HS-5 (cell line): ENCODE measurements around the gene TRIM27.
"Not testable (repeated sequence)": the region's sequence is repeated elsewhere in the genome, so short reads cannot be mapped to it uniquely, and the experiment has no call there.

Experiments
- DNase-seq: peaks from one replicate; pipeline ENCODE4 v3.0.0-alpha.2; 2012; ENCODE audit warnings: low read depth

Gene TRIM27

DNA sequence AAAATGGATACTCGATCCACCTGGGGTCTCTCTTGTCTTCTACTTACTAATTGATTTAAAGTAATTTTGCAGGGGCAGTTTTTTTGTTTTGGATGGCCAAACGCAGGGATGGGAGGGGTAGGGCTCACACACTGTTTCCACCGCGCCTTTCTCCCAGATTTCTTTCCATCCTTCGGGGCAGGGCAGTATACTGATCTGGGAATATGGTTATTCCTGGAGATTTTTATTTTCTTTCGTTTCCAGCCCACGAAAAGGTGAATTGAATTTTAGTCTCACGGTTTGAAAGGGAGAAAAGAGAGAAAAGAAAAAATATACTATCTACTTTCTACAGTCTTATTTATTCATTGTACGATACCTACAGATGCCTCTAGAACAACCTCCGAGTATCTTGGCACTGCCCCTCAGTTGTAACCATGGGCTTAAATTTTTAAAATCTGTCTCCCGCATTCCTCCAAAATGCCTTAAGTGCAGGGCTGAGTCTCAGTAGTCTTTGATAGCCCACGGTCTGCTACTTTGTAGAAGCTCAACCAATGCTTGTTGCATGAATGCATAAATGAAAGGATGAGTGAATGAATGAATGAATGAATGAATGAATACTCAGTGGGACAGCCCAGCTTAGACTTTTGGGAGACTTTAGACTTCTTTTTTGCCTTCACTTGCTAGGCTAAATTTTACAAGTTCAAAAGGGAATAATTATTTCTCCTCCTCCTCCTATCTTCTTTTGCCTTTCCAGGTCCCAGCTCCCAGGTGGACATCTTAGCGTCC lies 18.1 kb upstream of the TRIM27 start:
- DNase-seq = no peak

DNA sequence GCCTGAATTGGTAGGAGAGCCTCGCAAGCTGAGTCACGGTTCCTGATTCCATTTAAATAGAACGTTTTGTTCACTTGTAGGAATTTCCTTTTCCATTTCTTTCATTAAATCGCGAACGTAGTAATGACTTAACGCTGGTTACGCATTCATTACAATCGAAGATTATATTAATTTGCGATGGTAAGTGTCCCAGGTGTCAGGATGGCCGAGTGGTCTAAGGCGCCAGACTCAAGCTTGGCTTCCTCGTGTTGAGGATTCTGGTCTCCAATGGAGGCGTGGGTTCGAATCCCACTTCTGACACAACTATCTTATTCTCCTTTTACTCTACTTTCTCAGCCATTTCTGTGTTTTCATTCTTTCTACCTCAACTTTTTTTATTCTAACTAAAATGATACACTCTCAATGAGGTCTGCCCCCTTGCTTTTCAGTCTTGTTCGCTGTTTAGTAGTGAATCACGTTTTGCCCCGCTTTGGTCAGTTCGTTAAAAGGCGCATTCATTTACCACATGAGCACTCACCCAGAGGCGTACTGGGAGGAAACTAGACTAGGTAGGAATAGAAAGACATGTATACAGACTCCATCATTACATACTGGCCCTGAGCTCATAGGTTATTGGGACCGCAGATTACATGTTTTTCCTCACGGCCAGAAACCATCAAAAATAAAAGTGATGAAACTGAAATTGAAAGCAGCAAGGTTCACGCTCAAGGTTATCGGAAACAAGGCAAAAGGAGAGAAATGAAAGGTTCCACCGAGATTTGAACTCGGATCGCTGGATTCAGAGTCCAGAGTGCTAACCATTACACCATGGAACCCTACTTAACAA lies 17.3 kb upstream of the TRIM27 start:
- DNase-seq = peak; percentile 91

- DNase-seq = no peak
Observed at GRCh38 chr6:28940294-28940857, 16.6 kb upstream of the TRIM27 start.

DNA sequence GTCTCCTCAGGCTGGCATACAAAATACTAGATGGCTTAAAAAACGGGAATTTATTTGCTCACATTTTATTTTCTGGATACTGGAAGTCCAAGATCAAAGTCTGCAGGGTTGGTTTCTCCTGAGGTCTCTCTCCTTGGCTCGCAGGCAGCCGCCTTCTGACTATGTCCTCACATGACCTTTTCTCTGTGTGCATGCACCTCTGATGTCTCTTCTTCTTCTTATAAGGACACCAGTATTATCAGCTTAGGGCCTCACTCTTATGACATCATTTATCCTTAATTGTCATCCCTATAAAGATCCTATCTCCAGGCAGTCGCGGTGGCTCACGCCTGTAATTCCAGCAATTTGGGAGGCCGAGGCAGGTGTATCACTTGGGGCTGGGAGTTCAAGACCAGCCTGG lies 9.3 kb upstream of the TRIM27 start:
- DNase-seq = no peak

- DNase-seq = no peak
Observed at GRCh38 chr6:28929887-28930620, 6.3 kb upstream of the TRIM27 start.

GRCh38 chr6:28929339-28929738 lies 5.6 kb upstream of the TRIM27 start:
- not testable (repeated sequence) for DNase-seq

- DNase-seq = no peak
Observed at GRCh38 chr6:28927846-28928245, 4.1 kb upstream of the TRIM27 start.

GRCh38 chr6:28922821-28923317 lies 916 bp downstream of the TRIM27 start:
- no peak for DNase-seq

- no peak for DNase-seq
Observed at GRCh38 chr6:28922004-28922820, 1.6 kb downstream of the TRIM27 start.

DNA sequence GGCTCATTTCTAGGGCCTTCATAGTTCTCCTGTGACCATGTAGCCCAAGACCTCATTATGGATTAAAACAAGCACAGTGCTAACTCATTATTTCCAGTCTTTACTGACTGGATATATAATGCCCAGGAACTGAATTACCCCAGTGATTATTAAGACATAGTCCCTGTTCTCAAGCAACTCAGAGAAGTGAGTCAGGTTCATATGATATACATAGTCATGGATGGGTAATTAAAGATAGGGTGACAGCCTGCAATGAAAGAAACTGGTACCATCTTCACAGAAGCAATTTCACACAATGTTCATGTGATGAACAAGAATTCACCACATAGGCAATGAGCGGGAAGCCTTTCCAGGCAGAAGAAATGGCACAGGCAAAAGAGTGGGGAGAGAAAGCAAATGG lies 3.5 kb downstream of the TRIM27 start:
- DNase-seq = no peak

DNA sequence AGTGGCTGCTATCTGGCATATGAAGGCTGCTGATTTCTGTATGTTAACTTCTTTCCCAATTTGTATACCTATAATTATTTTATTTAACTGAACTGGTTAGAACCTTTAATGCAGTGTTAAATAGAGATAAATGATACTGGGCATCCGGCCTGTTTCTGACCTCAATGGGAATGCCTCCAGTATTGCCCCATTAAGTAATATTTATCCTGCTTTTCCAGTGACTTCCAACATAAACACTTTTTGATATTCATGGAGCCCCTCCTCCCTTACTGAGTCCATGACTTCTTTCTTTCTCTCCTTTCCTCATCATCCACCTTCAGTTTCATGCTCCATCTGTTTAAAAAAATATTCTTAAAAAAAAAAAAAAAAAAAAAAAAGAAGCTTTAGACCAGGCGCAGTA lies 8.8 kb downstream of the TRIM27 start:
- no peak for DNase-seq

DNA sequence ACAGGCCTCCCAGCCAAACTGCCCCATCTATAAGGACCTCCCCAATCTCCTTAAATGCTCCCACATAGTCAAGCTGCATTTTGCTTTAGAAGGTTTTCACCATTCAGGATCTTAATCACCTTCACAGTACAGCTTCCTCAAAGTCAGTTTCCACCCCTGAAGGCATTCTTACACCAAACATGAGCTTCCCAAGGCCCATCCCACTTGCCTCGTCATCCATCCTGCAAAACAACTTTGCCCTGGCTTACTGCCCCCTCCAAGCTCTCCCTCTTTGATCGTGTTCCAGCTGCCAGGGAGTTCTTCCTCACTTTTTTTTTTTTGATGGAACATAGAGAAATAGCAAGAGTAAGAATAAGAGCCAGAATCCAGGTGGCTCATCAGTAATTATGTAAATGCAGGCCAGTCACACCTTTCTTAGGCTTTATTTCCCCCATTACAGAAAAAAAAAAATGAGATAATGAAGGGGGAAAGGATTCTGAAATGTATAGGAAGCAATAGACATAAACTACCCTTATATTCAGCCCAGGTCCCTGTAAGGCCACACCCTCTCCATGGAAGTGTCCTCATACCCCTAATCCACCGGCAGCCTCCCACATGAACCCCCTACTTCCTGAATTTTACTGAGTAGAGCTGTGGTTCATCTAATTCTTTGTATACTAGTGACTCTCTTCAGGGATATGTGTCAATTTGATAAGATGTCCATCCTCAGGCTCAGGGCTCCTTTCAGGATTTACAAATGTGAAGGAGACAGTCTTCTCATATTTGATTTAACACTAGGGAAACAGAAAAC lies 12.7 kb downstream of the TRIM27 start:
- no peak for DNase-seq

DNA sequence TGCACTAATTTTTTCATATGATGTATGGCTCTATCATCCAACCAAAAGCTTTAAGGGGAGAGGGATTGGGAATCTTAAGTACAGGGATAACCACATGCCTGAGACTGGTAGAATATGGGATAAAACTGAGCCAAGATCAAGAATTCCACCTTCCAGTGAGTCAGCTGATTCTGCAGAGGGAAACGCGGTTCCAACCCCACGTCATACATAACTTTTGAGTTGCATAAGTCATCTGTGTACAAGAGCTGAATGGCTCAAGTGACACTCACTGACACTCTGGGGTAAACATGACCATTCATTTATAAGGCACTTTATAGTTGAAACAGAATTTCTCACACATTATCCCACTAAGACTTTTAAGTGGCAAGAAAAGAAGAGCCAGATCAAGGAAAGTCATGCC lies 16.4 kb downstream of the TRIM27 start:
- no peak for DNase-seq

DNA sequence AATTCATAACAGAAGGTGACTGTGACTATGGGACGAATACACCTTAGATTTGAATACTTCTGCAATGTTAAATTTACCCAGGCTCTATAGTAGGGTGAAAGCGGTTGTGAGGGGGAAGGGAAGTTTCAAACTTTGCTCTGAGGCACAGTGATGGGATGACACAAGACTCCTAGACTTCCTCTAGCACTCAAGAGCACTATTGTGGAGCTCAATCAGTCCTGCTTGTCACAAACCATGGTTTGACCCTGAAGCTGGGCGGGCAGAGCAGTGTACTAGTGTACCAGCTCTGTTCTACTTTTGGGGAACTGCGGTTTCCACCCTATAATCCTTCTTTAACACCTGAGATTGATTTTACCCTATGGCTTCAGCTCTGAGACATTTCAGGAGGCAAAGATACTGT lies 17.1 kb downstream of the TRIM27 start:
- no peak for DNase-seq

DNA sequence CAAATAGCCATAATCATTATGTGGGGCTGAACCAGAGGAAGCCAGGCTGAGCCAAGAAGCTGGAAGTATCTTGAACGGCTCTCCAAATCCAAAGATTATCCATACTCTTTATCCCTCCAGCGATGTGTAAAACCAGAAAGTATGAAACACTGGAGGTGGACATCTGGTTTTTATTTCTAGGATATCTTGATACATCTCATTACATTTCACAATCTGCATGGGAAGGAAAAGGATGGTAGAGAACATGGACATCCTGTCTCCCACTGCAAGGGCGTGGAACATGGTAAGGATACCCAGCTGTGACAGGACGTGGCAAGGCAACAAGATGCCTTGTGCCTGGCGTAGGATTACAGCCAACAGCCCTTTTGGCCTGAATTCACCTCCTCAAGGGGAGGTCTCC lies 20.1 kb downstream of the TRIM27 start:
- DNase-seq = no peak

DNA sequence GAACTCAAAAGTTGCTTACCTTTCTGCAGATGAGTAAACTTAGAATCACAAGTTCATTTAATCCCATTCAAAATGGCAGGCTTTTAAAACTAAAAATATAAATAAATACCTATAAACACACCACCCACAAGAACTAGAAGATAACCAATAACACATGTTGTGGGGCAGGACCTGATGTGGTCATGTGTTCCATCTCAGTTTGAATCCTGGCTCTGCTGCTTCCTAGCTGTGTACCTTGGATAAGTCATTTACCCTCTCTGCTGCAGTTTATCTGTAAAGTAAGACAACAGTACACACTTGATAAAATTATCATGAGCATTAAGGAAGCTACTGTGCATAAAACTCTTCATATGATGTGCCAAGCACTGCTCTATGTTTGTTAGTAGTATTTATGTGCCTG lies 22.0 kb downstream of the TRIM27 start:
- DNase-seq = no peak

GRCh38 chr6:28900577-28901256 lies 23.1 kb downstream of the TRIM27 start:
- DNase-seq = no peak

GRCh38 chr6:28898710-28898965 lies 25.1 kb downstream of the TRIM27 start:
- no peak for DNase-seq

DNA sequence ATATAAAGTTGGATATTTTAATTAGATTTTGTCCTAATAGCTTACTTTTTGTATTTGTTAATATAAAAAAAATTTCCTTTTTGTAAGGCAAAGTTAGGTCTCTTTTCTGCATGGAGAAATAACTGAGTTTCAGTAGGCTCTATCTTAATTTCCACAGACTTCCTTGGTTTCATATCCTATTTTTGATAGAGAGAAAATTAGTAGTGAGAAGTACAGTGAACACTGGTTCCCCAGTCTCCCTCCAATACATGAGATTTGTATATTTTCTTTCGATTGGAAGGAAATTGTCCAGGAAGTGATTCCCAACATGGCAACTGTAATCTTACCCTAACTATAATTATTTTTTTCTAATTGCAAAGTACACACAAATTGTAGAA lies 26.4 kb downstream of the TRIM27 start:
- DNase-seq = no peak
